Dendritic cell treated with granulocyte-macrophage colony-stimulating factor and Interleukin-4, amounts not matched to agents 40 ng/mL and 50 ng/mL, for 4 days (primary cell): ENCODE data around the gene IKBKE.

Experiments
- H3K27ac Mint-ChIP-seq: one replicate; pipeline ENCODE4 v1.8.0; 2022; ENCODE audit warnings: mild to moderate bottlenecking, mixed read lengths
- H3K27me3 Mint-ChIP-seq: one replicate; pipeline ENCODE4 v1.8.0; 2022; ENCODE audit warnings: mild to moderate bottlenecking, mixed read lengths
- H3K36me3 Mint-ChIP-seq: one replicate; pipeline ENCODE4 v1.8.0; 2022; ENCODE audit warnings: low read depth, mixed read lengths
- H3K4me1 Mint-ChIP-seq: one replicate; pipeline ENCODE4 v1.8.0; 2022; ENCODE audit warnings: low read depth, mixed read lengths
- H3K4me3 Mint-ChIP-seq: one replicate; pipeline ENCODE4 v1.8.0; 2022; ENCODE audit warnings: mild to moderate bottlenecking, moderate library complexity, mixed read lengths
- H3K9me3 Mint-ChIP-seq: one replicate; pipeline ENCODE4 v1.8.0; 2022; ENCODE audit warnings: mixed read lengths
- intact Hi-C: fragments of 100-400 bp; cut with micrococcal nuclease; formaldehyde crosslinking; loops from one replicate; pipeline ENCODE4 v1.15.0; 2022

IKBKE gene

GRCh38 chr1:206510371-206510770 lies 40.1 kb downstream of the IKBKE start:
- intact Hi-C loops = no loop called here
- Mint-ChIP-seq H3K27ac (no peak overlapping the region), H3K36me3 (no peaks in the 10 kb centered on the region), H3K27me3 (peaks cover 78% of the 10 kb centered on the region), H3K9me3 (no peaks in the 10 kb centered on the region), H3K4me1 (peaks cover 61% of the 10 kb centered on the region), H3K4me3 (no peak overlapping the region)

- Mint-ChIP-seq H3K9me3 (no peaks in the 10 kb centered on the region), H3K36me3 (no peaks in the 10 kb centered on the region), H3K27me3 (peaks cover 70% of the 10 kb centered on the region), H3K4me1 (peaks cover 63% of the 10 kb centered on the region), H3K4me3 (no peak overlapping the region), H3K27ac (no peak overlapping the region)
- intact Hi-C loops = no loop called here
Observed at GRCh38 chr1:206511362-206512057, 41.2 kb downstream of the IKBKE start.

- intact Hi-C loops = no loop called here
- H3K4me1 Mint-ChIP-seq = peaks cover 62% of the 10 kb centered on the region
- H3K9me3 Mint-ChIP-seq = no peaks in the 10 kb centered on the region
- no peaks in the 10 kb centered on the region for H3K36me3 Mint-ChIP-seq
- H3K27me3 Mint-ChIP-seq = peaks cover 71% of the 10 kb centered on the region
- H3K4me3 Mint-ChIP-seq = no peak overlapping the region
- no peak overlapping the region for H3K27ac Mint-ChIP-seq
Observed at GRCh38 chr1:206512058-206512850, 42.0 kb downstream of the IKBKE start.

GRCh38 chr1:206512851-206513180 lies 42.5 kb downstream of the IKBKE start:
- Mint-ChIP-seq H3K4me3 (no peak overlapping the region), H3K27me3 (peaks cover 74% of the 10 kb centered on the region), H3K9me3 (no peaks in the 10 kb centered on the region), H3K27ac (no peak overlapping the region), H3K4me1 (peaks cover 61% of the 10 kb centered on the region), H3K36me3 (no peaks in the 10 kb centered on the region)
- intact Hi-C loops = no loop called here

- Mint-ChIP-seq H3K36me3 (no peaks in the 10 kb centered on the region), H3K27ac (no peak overlapping the region), H3K9me3 (no peaks in the 10 kb centered on the region), H3K4me3 (no peak overlapping the region), H3K27me3 (peaks cover 74% of the 10 kb centered on the region), H3K4me1 (peaks cover 54% of the 10 kb centered on the region)
- intact Hi-C loops = no loop called here
Observed at GRCh38 chr1:206513312-206514111, 43.2 kb downstream of the IKBKE start.

GRCh38 chr1:206514813-206515387 lies 44.6 kb downstream of the IKBKE start:
- intact Hi-C loops = no loop called here
- no peak overlapping the region for H3K4me3 Mint-ChIP-seq
- peaks cover 71% of the 10 kb centered on the region for H3K27me3 Mint-ChIP-seq
- H3K36me3 Mint-ChIP-seq = no peaks in the 10 kb centered on the region
- H3K9me3 Mint-ChIP-seq = no peaks in the 10 kb centered on the region
- H3K4me1 Mint-ChIP-seq = peaks cover 46% of the 10 kb centered on the region
- no peak overlapping the region for H3K27ac Mint-ChIP-seq

- Mint-ChIP-seq H3K4me3 (no peak overlapping the region), H3K27ac (no peak overlapping the region), H3K36me3 (no peaks in the 10 kb centered on the region), H3K4me1 (peaks cover 36% of the 10 kb centered on the region), H3K27me3 (peaks cover 65% of the 10 kb centered on the region), H3K9me3 (no peaks in the 10 kb centered on the region)
- intact Hi-C loops = no loop called here
Observed at GRCh38 chr1:206516728-206516990, 46.4 kb downstream of the IKBKE start.

- Mint-ChIP-seq H3K36me3 (no peaks in the 10 kb centered on the region), H3K9me3 (no peaks in the 10 kb centered on the region), H3K27ac (no peak overlapping the region), H3K4me3 (no peak overlapping the region), H3K4me1 (peaks cover 32% of the 10 kb centered on the region), H3K27me3 (peaks cover 54% of the 10 kb centered on the region)
- intact Hi-C loops = no loop called here
Observed at GRCh38 chr1:206517784-206518183, 47.5 kb downstream of the IKBKE start.

- Mint-ChIP-seq H3K9me3 (no peaks in the 10 kb centered on the region), H3K27me3 (peaks cover 50% of the 10 kb centered on the region), H3K36me3 (no peaks in the 10 kb centered on the region)
Observed at GRCh38 chr1:206518206-206518605, 47.9 kb downstream of the IKBKE start.

GRCh38 chr1:206518743-206519142 lies 48.5 kb downstream of the IKBKE start:
- intact Hi-C loops = no loop called here
- peaks cover 32% of the 10 kb centered on the region for H3K4me1 Mint-ChIP-seq
- peaks cover 46% of the 10 kb centered on the region for H3K27me3 Mint-ChIP-seq
- H3K9me3 Mint-ChIP-seq = no peaks in the 10 kb centered on the region
- H3K36me3 Mint-ChIP-seq = no peaks in the 10 kb centered on the region
- no peak overlapping the region for H3K27ac Mint-ChIP-seq
- no peak overlapping the region for H3K4me3 Mint-ChIP-seq

More at GRCh38 chr1:206518206-206518605, 47.9 kb downstream of the IKBKE start:
- Mint-ChIP-seq H3K27ac (no peak overlapping the region), H3K4me3 (no peak overlapping the region), H3K4me1 (peaks cover 32% of the 10 kb centered on the region)
- intact Hi-C loops = no loop called here

- Mint-ChIP-seq H3K4me3 (no peak overlapping the region), H3K36me3 (no peaks in the 10 kb centered on the region), H3K27ac (no peak overlapping the region), H3K27me3 (peaks cover 42% of the 10 kb centered on the region), H3K4me1 (peaks cover 21% of the 10 kb centered on the region), H3K9me3 (no peaks in the 10 kb centered on the region)
- intact Hi-C loops = no loop called here
Observed at GRCh38 chr1:206521127-206521526, 50.9 kb downstream of the IKBKE start.

GRCh38 chr1:206521694-206522402 lies 51.6 kb downstream of the IKBKE start:
- H3K27me3 Mint-ChIP-seq = peaks cover 37% of the 10 kb centered on the region
- no peaks in the 10 kb centered on the region for H3K9me3 Mint-ChIP-seq
- H3K36me3 Mint-ChIP-seq = no peaks in the 10 kb centered on the region
- no peak overlapping the region for H3K4me3 Mint-ChIP-seq
- no peak overlapping the region for H3K27ac Mint-ChIP-seq
- peaks cover 21% of the 10 kb centered on the region for H3K4me1 Mint-ChIP-seq
- intact Hi-C loops = no loop called here

- no peak overlapping the region for H3K27ac Mint-ChIP-seq
- peaks cover 28% of the 10 kb centered on the region for H3K27me3 Mint-ChIP-seq
- no peaks in the 10 kb centered on the region for H3K36me3 Mint-ChIP-seq
- H3K4me1 Mint-ChIP-seq = peaks cover 26% of the 10 kb centered on the region
- intact Hi-C loops = no loop called here
- H3K4me3 Mint-ChIP-seq = no peak overlapping the region
- H3K9me3 Mint-ChIP-seq = no peaks in the 10 kb centered on the region
Observed at GRCh38 chr1:206524739-206525364, 54.6 kb downstream of the IKBKE start.
